Measurements from ENCODE around the gene ADGRF5.

The ADGRF5 gene

DNA sequence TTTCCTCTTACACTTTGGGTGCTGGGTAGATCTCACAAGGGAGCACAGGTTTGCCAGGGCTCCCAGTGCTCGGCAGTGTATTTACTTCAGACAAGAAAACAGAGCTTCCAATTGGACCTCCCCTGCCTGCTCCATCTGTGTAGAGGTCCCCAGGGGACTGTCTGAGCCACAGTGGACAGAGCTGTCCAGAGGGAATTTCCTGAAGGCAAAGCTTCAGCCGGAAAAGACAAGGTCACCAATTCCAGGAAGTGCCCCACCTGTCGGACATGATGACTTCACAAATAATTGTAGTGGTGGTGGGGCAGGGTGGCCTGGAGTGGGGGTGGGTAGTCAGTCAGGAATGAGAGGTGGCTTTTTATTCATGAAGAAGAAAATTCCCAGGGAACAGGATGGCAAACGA lies 18.6 kb downstream of the ADGRF5 start:
- TF ChIP-seq CTCF (IDR thresholded peaks at IDR 0.05; ENCODE audit: extremely low read depth, missing control alignments): no peak
- no peak for DNase-seq (ENCODE audit: low spot score)

GRCh38 chr6:46901882-46902314 lies 19.8 kb downstream of the ADGRF5 start:
- TF ChIP-seq CTCF (IDR thresholded peaks at IDR 0.05; ENCODE audit: extremely low read depth, missing control alignments): no peak
- no peak for DNase-seq (ENCODE audit: low spot score)

DNA sequence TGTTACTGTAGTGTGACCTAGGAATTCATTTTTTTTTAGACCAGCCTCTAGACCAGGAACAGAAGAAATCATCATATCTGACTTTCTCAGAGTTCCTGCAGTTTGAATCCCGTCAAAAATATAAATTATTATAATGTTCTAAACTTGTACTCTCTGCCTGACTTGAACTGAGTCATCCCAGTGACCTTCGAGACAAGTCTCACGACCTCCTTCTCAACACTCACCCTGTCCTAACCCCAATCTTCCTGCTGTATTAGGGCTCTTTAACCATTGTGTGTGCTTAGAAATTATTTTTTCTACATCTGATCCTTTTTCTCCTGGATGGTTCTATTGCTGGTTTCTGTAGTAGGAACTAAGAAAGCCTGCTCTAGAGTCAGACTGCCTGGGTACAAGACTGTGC lies 21.5 kb downstream of the ADGRF5 start:
- TF ChIP-seq CTCF (IDR thresholded peaks at IDR 0.05; ENCODE audit: extremely low read depth, missing control alignments): no peak
- DNase-seq (ENCODE audit: low spot score): no peak

DNA sequence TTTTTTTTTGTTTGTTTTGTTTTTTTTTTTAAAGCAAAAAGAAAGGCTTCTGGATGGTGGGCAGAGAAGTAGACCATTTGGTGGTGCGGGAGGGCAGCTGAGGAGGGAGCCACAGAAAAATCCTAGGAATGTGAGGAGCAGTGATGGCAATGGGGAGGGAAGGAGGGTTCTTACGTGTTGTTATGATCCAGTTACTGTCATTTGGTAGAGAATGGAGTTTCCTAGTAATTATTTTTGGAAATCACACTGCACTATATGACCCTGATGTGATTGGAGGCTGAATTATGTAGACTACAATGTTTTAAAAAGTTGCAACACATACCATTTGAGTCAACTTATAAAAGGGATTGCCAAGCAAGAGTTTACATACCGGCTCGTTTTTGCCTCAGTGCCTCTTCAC lies 22.1 kb downstream of the ADGRF5 start:
- no peak for DNase-seq (ENCODE audit: low spot score)
- no peak for TF ChIP-seq CTCF (IDR thresholded peaks at IDR 0.05; ENCODE audit: extremely low read depth, missing control alignments)

DNA sequence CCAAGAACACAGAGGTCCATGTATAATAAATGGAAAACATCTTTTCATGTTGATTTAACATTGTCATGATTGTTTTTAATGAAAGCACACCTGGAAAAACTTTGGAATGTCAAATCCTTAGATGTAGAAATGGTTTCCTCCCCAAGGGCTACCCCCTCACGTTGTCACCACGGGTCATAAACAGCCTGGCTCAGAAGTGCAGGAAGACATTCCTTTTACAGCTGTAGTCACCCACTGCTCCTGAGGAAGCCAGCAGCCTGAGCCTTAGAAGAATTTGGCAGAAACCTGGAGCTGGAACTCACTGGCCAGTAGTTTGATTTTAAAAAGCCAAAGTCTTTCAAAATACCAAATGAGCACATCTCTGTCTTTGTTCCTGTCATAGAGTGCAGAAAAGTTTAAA lies 23.7 kb downstream of the ADGRF5 start:
- TF ChIP-seq CTCF (IDR thresholded peaks at IDR 0.05; ENCODE audit: extremely low read depth, missing control alignments): no peak
- DNase-seq (ENCODE audit: low spot score): no peak

DNA sequence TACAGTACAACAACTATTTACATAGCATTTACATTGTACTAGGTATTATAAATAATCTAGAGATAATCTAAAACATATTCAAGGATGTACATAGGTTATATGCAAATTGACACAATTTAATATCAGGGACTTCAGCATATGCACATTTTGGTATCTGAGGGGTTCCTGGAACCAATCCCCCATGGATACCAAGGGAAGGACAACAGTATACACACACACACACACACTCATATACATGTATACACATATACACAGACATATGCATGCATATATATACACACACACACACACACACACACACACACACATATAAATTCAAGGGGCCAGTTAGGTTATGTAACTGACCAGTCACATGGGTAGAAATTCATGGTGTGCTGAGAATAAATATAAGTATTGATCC lies 24.9 kb downstream of the ADGRF5 start:
- no peak for DNase-seq (ENCODE audit: low spot score)
- no peak for TF ChIP-seq CTCF (IDR thresholded peaks at IDR 0.05; ENCODE audit: extremely low read depth, missing control alignments)

- DNase-seq (ENCODE audit: low spot score): no peak
- no peak for TF ChIP-seq CTCF (IDR thresholded peaks at IDR 0.05; ENCODE audit: extremely low read depth, missing control alignments)
Measured at GRCh38 chr6:46895930-46896329, 25.8 kb downstream of the ADGRF5 start.

All from GM20000 (cell line).